Gastrocnemius medialis (tissue), 4 donors: Measurements from ENCODE around the gene NOC4L.

ENCODE experiments used
- CTCF ChIP-seq, 5 experiments: fragments of 450-650 bp in 3 of 5; fragments of 200-600 bp in 2 of 5; sonication (generic) in 2 of 5; IDR thresholded peaks in 4 of 5; conservative IDR thresholded peaks in 1 of 5; 1 replicate in 4 of 5; 2 replicates in 1 of 5; pipeline ENCODE4 v1.5.1; 2016 to 2019; ENCODE audit warnings: antibody characterized with exemption in 5 of 5, mild to moderate bottlenecking in 3 of 5, moderate library complexity in 3 of 5
- POLR2A ChIP-seq, 2 donors: fragments of 450-650 bp; IDR thresholded peaks; one replicate each; pipeline ENCODE4 v1.6.1; 2017; ENCODE audit warnings: antibody characterized with exemption in 2 of 2, mild to moderate bottlenecking in 2 of 2, moderate library complexity in 2 of 2

- no peak for TF ChIP-seq CTCF (IDR thresholded peaks at IDR 0.05 in 4 of 5, conservative IDR thresholded peaks at IDR 0.05 in 1 of 5)
- TF ChIP-seq POLR2A (IDR thresholded peaks at IDR 0.05): no peak
Measured at GRCh38 chr12:132133952-132134652, 10.2 kb upstream of the NOC4L start.
